GM18909 (cell line): ENCODE results near the gene WDR81.

Experiments
- ATAC-seq: cut with Tn5 transposase; IDR thresholded peaks from one replicate; pipeline ENCODE4 v1.9.1; 2021; ENCODE audit warnings: mild to moderate bottlenecking; ENCODE audit not compliant: unreplicated experiment, poor library complexity

WDR81 gene

DNA sequence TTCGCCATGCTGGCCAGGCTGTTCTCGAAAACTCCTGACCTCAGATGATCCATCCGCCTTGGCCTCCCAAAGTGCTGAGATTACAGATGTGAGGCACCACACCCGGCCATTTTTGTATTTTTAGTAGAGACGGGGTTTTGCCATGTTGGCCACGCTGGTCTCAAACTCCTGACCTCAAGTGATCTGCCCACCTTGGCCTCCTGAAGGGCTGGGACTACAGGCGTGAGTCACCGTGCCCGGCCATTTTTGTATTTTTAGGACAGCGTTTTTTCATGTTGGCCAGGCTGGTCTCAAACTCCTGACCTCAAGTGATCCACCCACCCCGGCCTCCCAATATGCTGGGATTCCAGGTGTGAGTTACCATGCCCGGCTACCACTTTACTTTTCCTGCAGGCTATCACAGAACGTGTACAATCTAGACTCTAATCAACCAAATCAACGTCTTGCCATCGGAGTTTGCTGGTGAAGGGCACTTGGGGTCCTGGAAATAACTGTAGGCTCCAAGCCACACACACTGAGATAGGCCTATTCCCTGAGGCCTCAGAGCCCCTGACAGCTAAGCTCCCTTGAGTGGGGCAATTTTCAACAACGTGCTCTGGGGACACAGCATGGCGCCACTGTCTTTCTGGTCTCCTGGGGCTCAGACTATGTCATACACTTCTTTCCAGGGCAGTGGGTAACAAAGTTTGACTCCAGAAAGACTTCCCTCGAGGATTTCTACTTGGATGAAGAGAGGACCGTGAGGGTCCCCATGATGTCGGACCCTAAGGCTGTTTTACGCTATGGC is 50.1 kb downstream of the WDR81 start:
- no peak for ATAC-seq

DNA sequence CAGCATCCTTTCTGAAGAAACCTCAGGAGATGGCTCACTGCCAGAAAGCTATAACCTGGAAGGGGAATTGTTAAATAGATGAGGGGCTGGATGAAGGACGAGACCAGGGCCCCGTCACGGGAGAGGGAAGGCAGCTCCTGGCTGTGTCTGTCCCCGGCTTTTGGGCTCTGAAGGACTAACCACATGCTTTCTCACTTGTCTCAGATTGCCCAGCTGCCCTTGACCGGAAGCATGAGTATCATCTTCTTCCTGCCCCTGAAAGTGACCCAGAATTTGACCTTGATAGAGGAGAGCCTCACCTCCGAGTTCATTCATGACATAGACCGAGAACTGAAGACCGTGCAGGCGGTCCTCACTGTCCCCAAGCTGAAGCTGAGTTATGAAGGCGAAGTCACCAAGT is 51.8 kb downstream of the WDR81 start:
- ATAC-seq = no peak

DNA sequence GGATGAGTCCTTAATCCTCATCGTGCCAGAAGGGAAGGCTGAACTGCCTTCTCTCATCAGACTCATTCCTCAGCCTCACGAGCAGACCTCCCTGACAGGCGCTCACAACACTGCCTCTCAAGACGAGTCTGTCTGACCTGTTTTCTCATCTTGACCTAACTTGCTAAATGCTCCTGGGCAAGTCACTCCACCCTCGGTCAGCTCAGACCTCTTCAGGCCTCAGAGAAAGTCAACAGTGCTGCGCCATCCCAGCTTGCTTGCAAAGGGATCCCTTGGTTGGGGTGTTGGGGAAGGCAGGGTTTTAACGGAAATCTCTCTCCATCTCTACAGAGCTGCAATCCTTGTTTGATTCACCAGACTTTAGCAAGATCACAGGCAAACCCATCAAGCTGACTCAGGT is 52.4 kb downstream of the WDR81 start:
- no peak for ATAC-seq

DNA sequence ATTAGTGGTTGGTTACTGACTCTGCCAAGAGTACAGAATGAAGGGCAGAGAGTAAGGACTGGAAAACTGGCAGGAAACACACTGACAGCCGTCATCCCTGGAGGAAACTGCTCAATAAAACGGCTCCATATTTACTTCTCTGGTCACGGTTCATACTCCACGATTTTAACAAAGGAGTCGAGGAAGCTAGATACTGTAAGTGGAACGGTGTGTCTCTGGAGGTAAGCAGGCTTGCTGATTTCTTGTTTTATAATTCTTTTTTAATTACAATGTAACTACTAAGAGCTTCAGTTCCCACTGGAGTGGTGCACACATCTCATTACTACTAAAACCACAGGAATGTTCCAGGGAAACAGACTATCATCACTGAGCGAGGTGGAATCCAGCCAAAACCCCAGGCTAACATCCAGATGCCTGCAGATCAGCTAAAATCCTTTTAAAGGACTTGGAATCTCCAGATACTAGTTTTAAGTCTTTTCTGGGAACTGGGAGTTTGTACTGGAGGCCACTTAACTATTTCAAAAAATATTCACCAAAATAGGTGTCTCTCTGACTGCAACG is 55.1 kb downstream of the WDR81 start:
- ATAC-seq = no peak

DNA sequence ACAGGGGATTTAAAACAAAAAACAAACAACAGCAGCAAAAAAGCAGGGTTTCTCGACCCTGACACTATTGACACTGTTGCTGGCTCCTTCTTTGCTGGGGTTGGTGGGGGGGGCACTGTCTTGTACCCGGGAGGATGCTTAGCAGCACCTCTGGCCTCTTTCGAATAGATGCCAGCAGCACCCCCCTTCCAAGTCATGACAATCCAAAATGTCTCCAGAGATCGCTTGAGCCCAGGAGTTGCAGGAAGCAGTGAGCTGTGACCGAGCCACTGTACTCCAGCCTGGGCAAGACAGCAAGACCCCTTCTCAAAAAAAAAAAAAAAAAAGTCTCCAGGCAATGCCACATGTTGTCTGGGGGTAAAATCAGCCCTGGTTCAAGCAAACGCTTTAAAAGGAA is 57.7 kb downstream of the WDR81 start:
- no peak for ATAC-seq

DNA sequence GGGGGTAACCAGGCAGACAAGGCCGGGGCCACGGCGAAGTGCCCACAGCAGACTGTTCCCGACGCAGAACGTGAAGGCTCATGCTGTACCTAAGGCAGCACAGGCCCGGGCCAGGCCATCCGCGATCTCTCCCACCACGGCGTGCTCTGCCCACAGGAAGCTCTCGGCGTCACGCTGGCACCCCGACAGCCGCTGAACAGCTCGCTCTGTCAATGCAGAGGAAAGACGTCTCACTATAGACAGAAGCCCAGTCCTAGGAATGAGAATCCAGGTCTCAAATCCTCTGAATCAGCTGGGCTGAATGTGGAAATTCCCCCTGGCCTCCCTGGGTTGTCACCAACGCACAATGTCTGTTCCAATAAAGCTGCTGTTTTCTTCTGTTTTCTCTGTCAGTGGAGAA is 58.8 kb downstream of the WDR81 start:
- no peak for ATAC-seq

DNA sequence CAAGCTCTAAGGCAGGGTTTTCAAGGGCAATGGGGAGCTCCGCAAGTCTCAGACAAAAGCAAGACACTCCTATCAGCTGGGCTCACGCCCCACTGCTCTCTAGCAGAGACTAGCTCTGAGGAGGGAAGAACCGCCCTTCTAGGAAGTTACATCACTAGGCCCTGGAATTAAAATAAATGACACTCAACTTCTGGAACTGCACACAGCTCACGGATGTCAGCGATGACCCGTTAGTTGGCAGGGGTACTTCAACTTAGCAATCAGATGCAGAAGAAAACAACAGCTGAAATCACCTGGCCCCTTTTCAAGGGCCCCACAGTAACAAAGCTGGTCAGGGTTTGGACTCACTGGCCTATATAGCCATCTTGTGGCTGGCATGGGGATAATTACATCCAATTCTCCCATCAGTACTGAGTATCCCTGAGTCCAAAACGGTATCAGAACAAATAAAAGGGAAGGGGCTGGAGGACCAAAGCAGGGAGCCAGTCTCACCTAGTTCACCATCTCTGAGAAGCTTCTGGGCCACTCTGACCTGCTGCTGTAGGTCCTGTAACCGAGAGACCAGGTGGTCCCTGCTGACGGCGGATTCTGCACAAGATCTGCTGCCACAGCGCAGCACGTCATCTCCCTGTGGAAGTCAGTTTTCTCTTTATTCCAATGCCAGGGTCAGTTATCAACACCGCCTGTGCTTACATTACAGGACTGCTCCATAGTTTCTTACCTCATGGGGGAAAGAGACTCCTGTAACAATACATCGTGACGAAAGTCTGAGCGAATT is 59.5 kb downstream of the WDR81 start:
- no peak for ATAC-seq

DNA sequence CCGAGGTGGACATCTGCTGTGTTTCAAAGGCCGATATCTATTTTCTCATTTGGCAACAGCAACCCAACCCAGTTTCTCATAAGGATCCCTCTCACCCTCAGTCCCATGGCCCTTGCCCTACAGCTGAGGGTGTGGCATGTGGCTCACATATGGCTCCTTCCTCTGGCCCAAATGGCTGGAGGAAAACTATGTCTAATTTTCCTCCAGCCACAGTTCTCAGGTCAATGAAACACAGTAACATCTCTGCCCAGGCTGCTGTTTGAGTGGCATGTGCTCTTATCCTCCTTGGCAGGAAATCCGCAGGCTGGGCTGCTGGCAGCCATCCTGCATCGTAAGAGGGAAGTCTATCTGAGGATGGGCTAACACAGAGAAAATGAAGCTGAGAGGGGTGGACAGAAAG is 61.4 kb downstream of the WDR81 start:
- no peak for ATAC-seq

DNA sequence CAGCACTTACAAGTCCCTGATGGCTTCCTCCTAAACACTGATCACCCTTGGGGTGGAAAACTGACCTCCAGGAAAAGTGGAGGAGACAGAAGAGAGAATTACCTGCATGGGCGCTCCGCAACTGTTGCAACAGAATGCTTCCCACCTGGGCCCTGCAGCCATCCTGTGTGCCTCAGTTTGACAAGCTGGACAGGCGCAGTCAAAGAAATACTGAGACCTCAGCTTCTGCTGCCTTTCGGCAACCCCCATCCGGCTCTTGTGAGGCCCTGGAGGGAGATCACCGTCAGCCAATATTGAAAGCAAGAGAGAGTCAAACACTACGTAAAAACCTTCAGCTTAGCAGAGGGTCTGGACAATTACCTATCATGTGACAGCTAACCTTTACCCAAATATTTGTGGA is 62.2 kb downstream of the WDR81 start:
- no peak for ATAC-seq

DNA sequence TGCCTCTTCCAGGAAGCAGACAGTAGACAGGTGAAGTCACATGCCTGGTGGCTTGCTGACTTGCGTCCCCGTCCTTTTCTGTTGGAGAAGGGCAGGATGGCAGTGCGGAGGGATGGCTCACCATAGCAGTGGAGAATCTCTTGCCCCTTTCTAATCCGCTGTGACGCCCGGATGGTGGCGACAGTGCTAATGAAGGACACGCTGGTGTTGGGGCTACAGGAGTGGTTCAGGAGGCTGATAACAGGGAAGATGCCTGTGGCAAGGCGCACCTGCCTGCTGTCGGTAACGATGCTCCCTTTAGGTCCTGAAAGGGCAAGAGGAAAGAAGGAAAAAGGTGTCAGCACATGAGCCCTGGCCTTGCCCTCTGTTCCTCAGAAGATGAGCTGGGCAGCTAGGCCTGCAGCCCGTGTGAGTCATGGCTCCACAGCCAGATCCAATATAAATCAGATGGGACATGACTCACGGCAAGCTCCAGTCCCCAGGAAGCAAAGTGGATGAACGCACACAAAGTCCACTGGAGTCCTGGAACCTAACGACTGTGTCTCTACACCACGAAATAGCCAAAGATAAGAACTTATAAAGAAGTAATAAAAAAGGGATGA is 62.9 kb downstream of the WDR81 start:
- no peak for ATAC-seq
